Measurements from ENCODE around the gene ERRFI1. TPM values are rescaled to one million over a fixed set of nuclear protein-coding genes. Genes with fewer than 3 reads are reported as not detected.
"Not testable (repeated sequence)": the region's sequence is repeated elsewhere in the genome, so short reads cannot be mapped to it uniquely, and the experiment has no call there.

The ERRFI1 gene
- total RNA-seq = under 1 TPM in 1 of 2 experiments, not detected in 1; 0.21 TPM

- DNase-seq = peak; percentile 84
- ChIA-PET CTCF (interaction anchor here (0.6 to 0.7 kb wide), 2 partner anchors 11 to 295 kb away, joined by 3 read pairs; no protein-coding TSS in a partner anchor), POLR2A (no interaction called here)
- H3K9me3 Mint-ChIP-seq (ENCODE audit: insufficient read depth) = no peaks in the 10 kb centered on the region
- peak; percentile 95 for ATAC-seq
- H3K4me1 Mint-ChIP-seq (ENCODE audit: low read depth) = peaks cover 10% of the 10 kb centered on the region
- no peaks in the 10 kb centered on the region for H3K36me3 Mint-ChIP-seq (ENCODE audit: low read depth)
- H3K27ac Mint-ChIP-seq = no peak within 1 kb of the TSS
- H3K4me3 Mint-ChIP-seq = peak within 1 kb of the TSS; percentile 65
- H3K27me3 Mint-ChIP-seq (ENCODE audit: low read depth) = peaks cover 52% of the 10 kb centered on the region
Observed at GRCh38 chr1:8026153-8026975, at the start of gene ERRFI1. Gene ERRFI1, minus strand, starts transcription at chr1:8026309. Its CDS starts 10,690 bp downstream, at chr1:8015619.

GRCh38 chr1:8075511-8076051 is 49.5 kb upstream of the ERRFI1 start:
- no peaks in the 10 kb centered on the region for H3K4me1 Mint-ChIP-seq (ENCODE audit: low read depth)
- H3K4me3 Mint-ChIP-seq = no peak overlapping the region
- no peaks in the 10 kb centered on the region for H3K9me3 Mint-ChIP-seq (ENCODE audit: insufficient read depth)
- H3K27me3 Mint-ChIP-seq (ENCODE audit: low read depth) = peaks cover 10% of the 10 kb centered on the region
- ChIA-PET CTCF (no interaction called here), POLR2A (no interaction called here)
- H3K36me3 Mint-ChIP-seq (ENCODE audit: low read depth) = no peaks in the 10 kb centered on the region
- DNase-seq (no peak), ATAC-seq (no peak)
- H3K27ac Mint-ChIP-seq = no peak overlapping the region

GRCh38 chr1:8073112-8073855 is 47.2 kb upstream of the ERRFI1 start:
- CTCF ChIA-PET = interaction anchor here (0.8 kb wide), 1 partner anchor 47 kb away, joined by 4 read pairs; no protein-coding TSS in a partner anchor
- POLR2A ChIA-PET = interaction anchor here (0.5 kb wide), 1 partner anchor 202 kb away, joined by 4 read pairs; no protein-coding TSS in a partner anchor
- H3K4me3 Mint-ChIP-seq = no peak overlapping the region
- H3K27me3 Mint-ChIP-seq (ENCODE audit: low read depth) = peaks cover 11% of the 10 kb centered on the region
- no peaks in the 10 kb centered on the region for H3K4me1 Mint-ChIP-seq (ENCODE audit: low read depth)
- ATAC-seq (no peak), DNase-seq (no peak)
- H3K36me3 Mint-ChIP-seq (ENCODE audit: low read depth) = no peaks in the 10 kb centered on the region
- no peaks in the 10 kb centered on the region for H3K9me3 Mint-ChIP-seq (ENCODE audit: insufficient read depth)
- no peak overlapping the region for H3K27ac Mint-ChIP-seq

- Mint-ChIP-seq H3K36me3 (ENCODE audit: low read depth) (no peaks in the 10 kb centered on the region), H3K4me1 (ENCODE audit: low read depth) (no peaks in the 10 kb centered on the region), H3K27ac (no peak overlapping the region), H3K27me3 (ENCODE audit: low read depth) (peaks cover 11% of the 10 kb centered on the region), H3K9me3 (ENCODE audit: insufficient read depth) (no peaks in the 10 kb centered on the region), H3K4me3 (no peak overlapping the region)
- DNase-seq = no peak
- ChIA-PET CTCF (no interaction called here), POLR2A (no interaction called here)
- ATAC-seq = no peak
Observed at GRCh38 chr1:8070381-8070811, 44.3 kb upstream of the ERRFI1 start.

GRCh38 chr1:8069614-8070320 is 43.7 kb upstream of the ERRFI1 start:
- H3K36me3 Mint-ChIP-seq (ENCODE audit: low read depth); POLR2A ChIA-PET; H3K9me3 Mint-ChIP-seq (ENCODE audit: insufficient read depth); ATAC-seq; CTCF ChIA-PET; H3K27ac Mint-ChIP-seq; H3K4me1 Mint-ChIP-seq (ENCODE audit: low read depth); DNase-seq; H3K4me3 Mint-ChIP-seq: not testable (repeated sequence)
- peaks cover 13% of the 10 kb centered on the region for H3K27me3 Mint-ChIP-seq (ENCODE audit: low read depth)

GRCh38 chr1:8065369-8065768 is 39.3 kb upstream of the ERRFI1 start:
- ATAC-seq (no peak), DNase-seq (no peak)
- Mint-ChIP-seq H3K36me3 (ENCODE audit: low read depth) (no peaks in the 10 kb centered on the region), H3K27me3 (ENCODE audit: low read depth) (peaks cover 12% of the 10 kb centered on the region), H3K9me3 (ENCODE audit: insufficient read depth) (no peaks in the 10 kb centered on the region), H3K4me3 (no peak overlapping the region), H3K4me1 (ENCODE audit: low read depth) (no peaks in the 10 kb centered on the region), H3K27ac (no peak overlapping the region)
- CTCF ChIA-PET = no interaction called here
- POLR2A ChIA-PET = no interaction called here

- Mint-ChIP-seq H3K36me3 (ENCODE audit: low read depth) (no peaks in the 10 kb centered on the region), H3K27me3 (ENCODE audit: low read depth) (peaks cover 10% of the 10 kb centered on the region), H3K27ac (no peak overlapping the region), H3K9me3 (ENCODE audit: insufficient read depth) (no peaks in the 10 kb centered on the region), H3K4me1 (ENCODE audit: low read depth) (no peaks in the 10 kb centered on the region), H3K4me3 (no peak overlapping the region)
- POLR2A ChIA-PET = no interaction called here
- ATAC-seq = no peak
- CTCF ChIA-PET = no interaction called here
- DNase-seq = no peak
Observed at GRCh38 chr1:8063298-8064036, 37.4 kb upstream of the ERRFI1 start.

GRCh38 chr1:8062861-8063260 is 36.8 kb upstream of the ERRFI1 start:
- DNase-seq (no peak), ATAC-seq (no peak)
- H3K4me1 Mint-ChIP-seq (ENCODE audit: low read depth) = no peaks in the 10 kb centered on the region
- H3K36me3 Mint-ChIP-seq (ENCODE audit: low read depth) = no peaks in the 10 kb centered on the region
- H3K27ac Mint-ChIP-seq = no peak overlapping the region
- ChIA-PET POLR2A (no interaction called here), CTCF (no interaction called here)
- H3K4me3 Mint-ChIP-seq = no peak overlapping the region
- H3K27me3 Mint-ChIP-seq (ENCODE audit: low read depth) = peaks cover 10% of the 10 kb centered on the region
- H3K9me3 Mint-ChIP-seq (ENCODE audit: insufficient read depth) = no peaks in the 10 kb centered on the region

GRCh38 chr1:8061673-8062386 is 35.7 kb upstream of the ERRFI1 start:
- POLR2A ChIA-PET = no interaction called here
- Mint-ChIP-seq H3K4me3 (no peak overlapping the region), H3K9me3 (ENCODE audit: insufficient read depth) (no peaks in the 10 kb centered on the region), H3K4me1 (ENCODE audit: low read depth) (no peaks in the 10 kb centered on the region), H3K27ac (no peak overlapping the region), H3K36me3 (ENCODE audit: low read depth) (no peaks in the 10 kb centered on the region), H3K27me3 (ENCODE audit: low read depth) (peaks cover 10% of the 10 kb centered on the region)
- CTCF ChIA-PET = interaction anchor here (1.4 kb wide), 1 partner anchor 252 kb away, joined by 3 read pairs; no protein-coding TSS in a partner anchor
- ATAC-seq (no peak), DNase-seq (no peak)

- ATAC-seq (no peak), DNase-seq (no peak)
- ChIA-PET CTCF (interaction anchor here (1.4 kb wide), 1 partner anchor 253 kb away, joined by 3 read pairs; no protein-coding TSS in a partner anchor), POLR2A (no interaction called here)
- no peaks in the 10 kb centered on the region for H3K9me3 Mint-ChIP-seq (ENCODE audit: insufficient read depth)
- H3K4me1 Mint-ChIP-seq (ENCODE audit: low read depth) = no peaks in the 10 kb centered on the region
- no peak overlapping the region for H3K4me3 Mint-ChIP-seq
- no peaks in the 10 kb centered on the region for H3K36me3 Mint-ChIP-seq (ENCODE audit: low read depth)
- H3K27me3 Mint-ChIP-seq (ENCODE audit: low read depth) = peaks cover 8% of the 10 kb centered on the region
- no peak overlapping the region for H3K27ac Mint-ChIP-seq
Observed at GRCh38 chr1:8061210-8061609, 35.1 kb upstream of the ERRFI1 start.

GRCh38 chr1:8059161-8059622 is 33.1 kb upstream of the ERRFI1 start:
- H3K9me3 Mint-ChIP-seq (ENCODE audit: insufficient read depth) = no peaks in the 10 kb centered on the region
- no peak overlapping the region for H3K4me3 Mint-ChIP-seq
- H3K36me3 Mint-ChIP-seq (ENCODE audit: low read depth) = no peaks in the 10 kb centered on the region
- POLR2A ChIA-PET = no interaction called here
- DNase-seq = no peak
- peaks cover 3% of the 10 kb centered on the region for H3K27me3 Mint-ChIP-seq (ENCODE audit: low read depth)
- no peak for ATAC-seq
- CTCF ChIA-PET = no interaction called here
- no peaks in the 10 kb centered on the region for H3K4me1 Mint-ChIP-seq (ENCODE audit: low read depth)
- no peak overlapping the region for H3K27ac Mint-ChIP-seq
